Measurements from ENCODE around the gene FBXO42. TPM values are rescaled to one million over a fixed set of nuclear protein-coding genes. Genes with fewer than 3 reads are reported as not detected.

FBXO42 gene
- total and polyA plus RNA-seq, 2 of the 8 experiments (the other 6 are each of a cell fraction or from before 2014, with no cell fraction given), result 15.1 to 17.0 TPM

DNA sequence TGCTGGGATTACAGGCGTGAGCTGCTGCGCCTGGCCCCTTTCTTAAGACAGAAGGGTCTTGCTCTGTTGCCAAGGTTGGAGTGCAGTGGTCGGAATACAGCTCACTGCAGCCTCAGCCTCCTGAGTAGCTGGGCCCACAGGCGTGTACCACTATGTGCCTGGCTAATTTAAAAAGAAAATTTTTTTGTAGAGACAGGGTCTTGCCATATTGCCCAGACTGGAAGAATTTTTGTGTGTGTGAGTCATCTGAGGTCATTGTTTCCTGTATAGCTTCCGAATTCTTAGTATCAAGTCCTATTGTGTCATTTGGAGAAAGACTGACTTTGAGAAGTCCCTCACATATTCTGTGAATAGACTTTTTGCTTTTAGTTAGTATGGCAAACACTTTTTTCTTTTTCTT, 19.4 kb upstream of the FBXO42 start (continued):
- TF ChIP-seq RBBP5 (IDR thresholded peaks at IDR 0.05; ENCODE audit: borderline replicate concordance, low read depth, low read length) (no peak), ASH2L (IDR thresholded peaks at IDR 0.05; ENCODE audit: low read length) (no peak), SRF (IDR thresholded peaks at IDR 0.05; ENCODE audit: low read depth, low read length) (no peak), RAD21 (IDR thresholded peaks at IDR 0.05 in 1 of 2, conservative IDR thresholded peaks at IDR 0.05 in 1 of 2; ENCODE audit: low read depth in 2 of 2, low read length in 2 of 2) (no peak)
